T47D (cell line): ENCODE results near the gene KCNJ6.
A peak's percentile ranks its signal among the peaks of the same experiment; 100 is the strongest.

Experiments used
- DNase-seq, 2 experiments: peaks; one replicate each; pipeline versions ENCODE4 v3.0.0 to v3.0.0-alpha.2; 2011 to 2012; ENCODE audit warnings: low read depth in 1 of 2, low spot score in 1 of 2
- JUND ChIP-seq: IDR thresholded peaks from 2 replicates; pipeline ENCODE4 v1.6.1; 2012; ENCODE audit warnings: low read depth
- in situ Hi-C: cut with HindIII; loops from 2 replicates; pipeline ENCODE4 v1.10.0; 2016; ENCODE audit warnings: low sequenced_read_pairs, low pct_unique_long_range_greater_than_20kb

The KCNJ6 gene

DNA sequence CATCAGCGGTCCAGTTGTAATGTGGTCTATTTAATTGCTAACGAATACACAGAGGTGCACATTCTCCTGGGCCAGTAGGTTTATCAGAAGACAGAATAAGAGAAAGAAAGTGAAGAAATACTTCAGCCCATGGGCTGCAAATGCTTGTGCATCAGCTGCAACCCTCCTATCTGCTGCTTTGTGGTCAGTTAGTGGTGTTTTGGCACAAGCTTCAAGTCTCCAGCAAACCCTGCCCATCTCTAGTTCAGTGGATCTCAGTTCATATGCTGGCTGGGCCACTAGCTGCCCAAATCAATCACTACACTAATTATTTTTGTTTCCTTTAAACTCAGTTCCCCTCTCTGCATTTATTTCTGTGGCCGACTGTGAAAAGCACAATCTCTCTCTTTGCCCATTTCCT is 124.2 kb downstream of the KCNJ6 start:
- DNase-seq: no peak
- in situ Hi-C loops: no loop called here
- no peak for TF ChIP-seq JUND

DNA sequence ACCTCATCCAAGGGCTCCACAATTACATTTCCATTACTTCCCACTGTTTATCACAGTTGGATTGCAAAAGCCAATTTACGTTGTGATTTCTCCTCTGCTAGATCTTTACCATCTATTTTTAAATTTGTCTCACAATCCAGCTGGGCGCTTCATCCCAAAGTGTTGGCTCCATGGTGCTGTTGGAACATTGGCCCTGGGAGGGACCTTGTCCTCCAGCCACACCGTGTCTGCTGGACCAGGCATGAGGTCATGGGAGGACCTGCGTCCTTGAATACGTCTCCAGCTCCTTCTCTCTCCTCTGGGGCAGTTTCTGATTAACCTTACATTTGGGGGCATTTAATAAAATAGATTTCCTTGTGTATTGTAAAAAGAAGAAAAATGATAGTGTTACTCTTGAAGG is 125.4 kb downstream of the KCNJ6 start:
- TF ChIP-seq JUND: no peak
- in situ Hi-C loops: no loop called here
- no peak for DNase-seq

DNA sequence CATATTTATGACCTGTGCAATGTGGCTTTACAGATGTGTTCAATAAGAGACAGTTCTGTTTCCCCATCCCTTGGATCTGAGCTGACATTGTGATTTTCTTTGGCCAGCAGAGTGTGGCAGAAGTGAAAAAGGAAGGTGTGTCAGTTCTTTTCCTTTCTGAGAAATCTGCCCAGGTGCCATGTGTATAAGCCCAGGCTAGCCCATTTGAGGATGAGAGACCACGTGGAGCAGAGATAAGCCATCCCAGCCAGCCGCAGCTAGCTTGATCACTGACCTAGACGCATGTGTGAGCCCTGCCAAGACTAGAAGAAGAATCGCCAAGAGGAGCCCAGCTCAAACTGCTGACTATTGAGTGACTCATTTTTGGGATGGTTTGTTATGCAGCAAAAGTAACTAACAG is 127.8 kb downstream of the KCNJ6 start:
- no peak for TF ChIP-seq JUND
- in situ Hi-C loops: no loop called here
- DNase-seq: no peak

DNA sequence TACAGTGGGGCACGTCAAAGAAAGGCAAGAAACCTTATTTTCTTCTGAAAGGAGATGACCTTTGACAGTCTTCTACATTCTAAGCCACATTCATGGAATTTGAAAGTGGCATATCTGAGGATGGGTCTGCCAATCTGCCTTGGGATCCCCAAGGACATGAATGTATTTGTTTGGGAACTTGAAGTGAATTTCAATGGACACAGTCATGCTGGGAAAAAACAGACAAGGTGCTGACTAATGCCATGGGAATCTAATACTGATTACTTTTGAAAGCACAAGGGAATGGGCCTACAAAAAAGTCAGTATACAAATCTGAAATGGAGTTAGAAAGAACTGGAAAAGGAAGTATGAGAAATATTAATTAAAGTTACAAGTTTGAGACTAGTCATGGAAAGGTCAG is 128.8 kb downstream of the KCNJ6 start:
- TF ChIP-seq JUND: no peak
- no peak for DNase-seq
- in situ Hi-C loops: no loop called here

DNA sequence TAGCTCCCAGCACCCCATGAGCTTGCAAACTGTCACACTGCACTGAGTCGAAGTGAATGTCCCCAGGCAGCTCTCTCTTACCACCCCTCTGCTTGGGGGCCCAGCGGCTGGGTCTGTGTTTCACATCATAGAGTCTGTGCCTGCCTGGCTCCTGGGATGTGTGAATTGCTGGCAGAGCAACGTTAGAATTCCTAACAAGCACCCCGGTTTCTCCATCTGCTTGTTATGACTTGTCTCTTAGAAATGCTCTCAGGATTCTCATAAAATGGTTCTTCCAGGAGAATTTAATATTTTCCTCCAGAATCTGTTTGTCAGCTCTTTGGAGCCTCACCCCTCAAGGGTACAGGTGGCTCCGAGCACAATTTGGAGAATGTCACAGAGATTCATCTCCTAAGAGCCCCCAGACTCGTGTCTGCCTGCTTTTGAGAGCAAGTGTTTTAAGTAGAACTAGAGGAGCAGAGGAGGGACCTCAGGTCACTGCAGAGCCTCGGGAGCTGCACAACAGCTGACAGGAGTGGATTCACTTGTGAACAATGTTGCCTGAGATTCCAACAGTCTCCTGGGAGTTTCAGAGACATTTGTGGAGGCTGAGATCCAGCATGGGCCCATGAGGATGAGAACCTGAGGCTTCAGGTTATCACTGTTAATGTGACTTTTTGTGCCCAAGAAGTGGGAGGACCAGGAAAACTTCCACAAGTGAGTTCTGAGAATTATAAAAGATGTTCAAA is 131.5 kb downstream of the KCNJ6 start:
- DNase-seq: no peak
- in situ Hi-C loops: no loop called here
- TF ChIP-seq JUND: no peak

DNA sequence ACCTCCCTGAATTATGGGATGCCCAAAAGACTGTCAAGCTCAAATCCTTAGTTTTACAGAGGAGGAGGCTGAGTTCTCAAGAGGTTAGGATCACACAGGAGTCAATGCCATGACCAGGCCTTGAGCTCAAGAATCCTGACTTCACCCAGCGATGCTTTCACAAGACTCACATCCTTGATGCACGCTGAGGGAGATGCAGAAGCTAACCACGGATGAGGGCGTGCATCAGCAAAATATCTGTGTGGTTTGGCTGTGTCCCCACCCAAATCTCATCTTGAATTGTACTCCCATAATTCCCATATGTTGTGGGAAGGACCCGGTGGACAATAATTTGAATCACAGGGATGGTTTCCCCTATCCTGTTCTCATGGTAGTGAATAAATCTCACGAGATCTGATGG is 133.2 kb downstream of the KCNJ6 start:
- no peak for TF ChIP-seq JUND
- in situ Hi-C loops: no loop called here
- no peak for DNase-seq

DNA sequence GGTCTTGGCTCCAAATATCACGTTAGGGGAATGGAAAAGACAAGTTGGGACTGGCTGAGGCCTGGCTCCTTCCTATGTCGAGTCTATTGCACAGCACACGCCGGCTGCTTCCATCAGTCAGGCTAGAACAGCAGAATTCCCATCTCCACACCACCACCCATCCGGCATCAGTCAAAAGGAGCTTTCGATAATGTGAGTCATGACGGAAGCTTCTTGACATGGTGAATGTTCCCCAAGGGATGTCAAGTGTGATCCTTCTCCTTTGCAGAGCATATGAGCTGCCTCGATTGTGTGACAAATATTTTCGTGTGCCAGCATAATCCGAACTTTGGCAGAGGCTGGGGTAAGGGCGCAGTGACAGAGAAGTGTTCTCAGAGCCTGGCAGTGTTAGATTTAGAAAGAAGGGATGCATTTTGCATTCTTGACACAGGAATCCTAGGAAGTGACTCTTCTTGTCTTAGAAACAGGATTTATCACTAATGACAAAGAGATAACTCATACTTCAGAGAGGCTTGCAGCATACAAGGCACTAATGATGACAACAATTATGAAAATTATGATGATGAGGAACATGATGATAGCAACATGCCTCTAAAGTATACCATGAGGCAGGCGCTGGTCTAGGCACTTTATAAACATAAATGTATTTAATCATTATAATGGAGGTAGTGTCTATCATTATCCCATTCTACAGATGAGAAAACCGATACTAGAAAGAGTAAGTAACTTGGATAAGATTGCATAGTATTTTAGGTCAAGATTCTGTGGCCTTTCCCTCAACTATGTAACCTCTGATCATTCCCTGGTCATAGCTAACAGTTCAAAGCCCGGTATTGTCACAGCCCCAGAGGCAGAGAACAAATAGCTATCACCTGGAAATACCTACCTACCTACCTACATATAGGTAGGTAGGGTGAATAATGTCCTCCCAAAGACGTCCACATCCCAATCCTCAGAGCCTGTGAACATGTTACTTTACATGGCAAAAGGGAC is 135.0 kb downstream of the KCNJ6 start:
- in situ Hi-C loops: no loop called here
- TF ChIP-seq JUND: no peak
- DNase-seq: no peak

DNA sequence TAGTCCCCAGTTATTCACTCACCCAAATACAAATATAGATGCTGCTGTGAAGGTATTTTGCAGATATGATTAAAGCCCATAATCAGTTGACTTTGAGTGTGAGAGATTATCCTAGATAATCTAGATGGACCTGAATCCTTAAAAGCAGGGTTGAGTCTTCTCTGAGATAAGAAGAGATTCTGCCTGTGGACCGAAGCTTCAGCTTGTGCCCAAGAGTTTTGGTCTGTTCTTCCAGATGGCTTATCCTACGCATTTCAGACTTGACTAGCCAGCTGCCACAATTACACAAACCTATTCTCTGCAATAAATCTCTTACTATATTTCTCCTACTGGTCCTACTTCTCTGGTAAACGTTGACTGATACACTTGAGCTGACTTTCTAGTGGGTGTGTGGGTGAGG is 145.1 kb downstream of the KCNJ6 start:
- in situ Hi-C loops: no loop called here
- no peak for DNase-seq
- no peak for TF ChIP-seq JUND

DNA sequence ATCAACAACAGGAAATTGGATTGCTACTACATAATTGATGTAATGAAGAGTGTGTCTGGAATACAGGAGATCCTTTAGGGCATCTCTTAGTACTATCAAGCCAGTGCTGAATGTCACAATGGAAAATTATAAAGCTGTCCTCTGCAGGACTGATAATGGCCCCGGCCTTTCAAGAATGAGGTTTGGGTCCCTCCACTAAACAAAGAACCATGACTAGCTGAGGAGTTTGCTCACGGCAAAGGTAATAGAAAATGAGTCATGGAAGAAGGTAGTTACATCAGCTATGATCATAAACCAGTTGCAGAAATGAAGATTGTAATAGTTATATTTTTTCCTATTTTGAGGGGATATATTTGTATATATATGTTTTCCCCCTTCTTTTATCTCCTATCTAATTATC is 145.8 kb downstream of the KCNJ6 start:
- DNase-seq: no peak
- TF ChIP-seq JUND: no peak
- in situ Hi-C loops: no loop called here

DNA sequence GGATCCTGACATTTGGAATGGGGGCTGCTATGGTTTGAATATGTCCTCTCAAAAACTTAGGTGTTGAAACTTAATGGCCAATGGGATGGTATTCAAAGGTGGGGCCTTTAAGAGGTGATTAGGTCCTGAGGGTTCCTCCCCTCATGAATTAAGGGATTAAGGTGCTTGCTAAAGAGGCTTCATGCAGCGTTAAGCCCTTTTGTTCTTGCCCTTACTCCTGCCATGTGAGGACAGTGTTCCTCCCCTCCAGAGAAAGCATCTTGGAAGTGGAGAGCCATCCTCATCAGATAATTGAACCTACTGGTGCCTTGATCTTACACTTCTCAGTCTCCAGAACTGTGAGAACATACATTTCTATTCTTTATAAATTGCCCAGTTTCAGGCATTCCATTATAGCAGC is 146.6 kb downstream of the KCNJ6 start:
- in situ Hi-C loops: no loop called here
- TF ChIP-seq JUND: no peak
- DNase-seq: no peak

DNA sequence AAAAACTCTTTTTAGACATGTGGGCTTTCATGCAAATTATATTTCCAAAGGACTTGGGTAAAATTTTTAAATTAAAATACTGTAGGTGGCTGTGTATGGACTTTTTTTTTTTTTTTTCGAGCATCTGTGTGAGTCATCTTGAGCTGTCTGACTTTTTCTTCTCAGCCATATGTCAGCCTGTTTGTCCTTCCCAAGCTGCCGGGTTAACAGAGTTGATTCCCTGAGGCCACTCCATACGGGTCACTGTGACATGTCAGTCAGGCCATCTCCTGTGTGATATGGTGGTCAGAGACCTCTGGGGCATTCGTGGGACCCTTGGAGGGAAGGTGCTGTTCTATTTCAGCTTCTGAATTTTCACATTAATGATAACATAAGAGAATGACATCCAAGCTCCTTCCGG is 148.3 kb downstream of the KCNJ6 start:
- no peak for TF ChIP-seq JUND
- DNase-seq: no peak
- in situ Hi-C loops: no loop called here

DNA sequence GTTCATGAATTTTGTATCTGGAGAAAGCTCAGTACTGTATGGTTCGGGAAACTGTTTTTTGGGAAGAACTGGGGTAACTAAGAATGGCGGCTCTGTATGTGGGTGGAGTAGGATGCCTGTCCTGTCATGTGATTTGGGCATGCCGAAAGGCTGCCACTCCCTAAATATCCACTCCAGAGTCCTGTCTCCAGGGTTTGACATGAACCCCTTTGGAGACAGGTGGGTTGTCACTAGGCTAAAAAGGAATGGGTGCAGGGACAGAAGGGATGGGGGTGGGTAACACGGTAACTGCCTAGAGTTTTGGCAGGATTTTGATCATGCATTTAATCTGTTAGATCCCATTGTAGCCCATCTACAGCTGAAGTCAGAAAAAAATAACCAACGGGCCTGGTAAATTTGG is 150.1 kb downstream of the KCNJ6 start:
- in situ Hi-C loops: no loop called here
- DNase-seq: no peak
- no peak for TF ChIP-seq JUND

DNA sequence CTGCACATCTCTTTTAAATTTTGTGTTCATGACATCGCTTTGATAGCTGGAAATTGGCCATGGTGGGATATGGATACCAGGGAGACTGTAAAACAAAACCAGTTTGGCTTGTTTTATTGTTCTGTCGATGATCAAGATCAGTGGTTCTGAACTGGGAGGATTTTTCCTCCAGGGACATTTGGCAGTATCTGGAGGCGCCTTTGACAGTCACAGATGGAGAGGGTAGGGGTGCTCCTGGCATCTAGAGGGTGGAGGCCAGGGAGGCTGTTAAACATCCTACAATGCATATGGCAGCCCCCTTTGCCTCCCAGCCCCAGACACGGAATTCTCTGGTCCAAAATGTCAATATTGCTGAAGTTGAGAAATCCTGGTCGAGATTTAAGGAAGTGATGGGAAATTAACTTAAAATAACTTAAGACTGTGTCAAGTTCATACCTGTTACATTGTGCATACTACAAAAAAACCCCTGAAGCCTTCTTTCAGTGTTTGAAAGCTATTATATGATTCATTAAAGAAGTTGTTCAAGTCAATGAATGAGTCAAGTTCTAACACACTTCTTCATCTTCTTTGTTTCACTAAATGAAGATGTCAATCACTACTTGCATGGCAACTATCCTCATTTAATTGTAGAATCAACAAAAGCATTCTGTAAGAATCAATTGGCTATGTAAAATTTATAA is 150.9 kb downstream of the KCNJ6 start:
- in situ Hi-C loops: no loop called here
- peak in 1 of 2 experiments; percentile 12 for DNase-seq
- no peak for TF ChIP-seq JUND
